HG03066 (cell line): Measurements from ENCODE around the gene CST5.
"Not testable (repeated sequence)": the region's sequence is repeated elsewhere in the genome, so short reads cannot be mapped to it uniquely, and the experiment has no call there.

Experiments used
- ATAC-seq: cut with Tn5 transposase; IDR thresholded peaks from one replicate; pipeline ENCODE4 v1.9.1; 2021; ENCODE audit warnings: low read depth; ENCODE audit not compliant: unreplicated experiment

The CST5 gene, protein sequence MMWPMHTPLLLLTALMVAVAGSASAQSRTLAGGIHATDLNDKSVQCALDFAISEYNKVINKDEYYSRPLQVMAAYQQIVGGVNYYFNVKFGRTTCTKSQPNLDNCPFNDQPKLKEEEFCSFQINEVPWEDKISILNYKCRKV

DNA sequence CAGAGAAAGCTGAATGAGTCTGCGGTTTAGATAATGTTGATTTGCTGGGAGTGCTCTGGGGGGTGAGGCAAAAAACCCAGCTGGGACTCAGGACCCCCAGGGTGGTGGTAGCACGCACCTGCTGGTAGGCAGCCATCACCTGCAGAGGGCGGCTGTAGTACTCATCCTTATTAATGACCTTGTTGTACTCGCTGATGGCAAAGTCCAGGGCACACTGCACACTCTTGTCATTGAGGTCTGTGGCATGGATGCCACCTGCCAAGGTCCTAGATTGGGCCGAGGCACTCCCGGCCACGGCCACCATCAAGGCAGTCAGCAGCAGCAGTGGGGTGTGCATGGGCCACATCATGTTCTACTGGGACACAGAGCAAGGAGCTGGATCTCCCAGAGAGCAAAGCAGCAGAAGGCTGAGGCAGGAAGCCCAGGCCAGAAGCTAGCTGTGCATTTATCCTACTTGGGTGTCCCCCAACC, at the start of gene CST5:
TSS of gene CST5 (minus strand) at position 421 of the 471 bp plus-strand sequence. CDS start at position 349, 72 bp downstream.
- no peak for ATAC-seq

DNA sequence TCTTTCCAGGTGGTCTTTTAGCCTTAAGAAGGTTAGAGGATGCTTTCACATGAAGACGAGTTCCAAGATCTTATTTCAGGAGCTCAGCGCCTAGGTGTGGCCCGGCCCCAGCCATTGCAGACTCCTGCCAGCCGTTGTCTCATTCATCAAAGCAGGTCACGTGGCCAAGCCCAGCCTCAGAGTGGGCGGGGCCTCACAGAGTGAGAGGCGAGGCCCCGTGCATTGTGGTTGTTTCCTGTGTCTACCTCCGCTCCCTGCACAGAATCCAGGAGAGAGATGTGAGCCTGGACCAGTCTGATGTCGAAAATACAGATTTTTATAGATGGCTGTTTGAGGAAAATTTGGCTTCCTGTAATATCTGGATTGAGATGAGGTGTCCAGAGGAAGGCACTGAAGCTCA, 49.2 kb upstream of the CST5 start:
- no peak for ATAC-seq

DNA sequence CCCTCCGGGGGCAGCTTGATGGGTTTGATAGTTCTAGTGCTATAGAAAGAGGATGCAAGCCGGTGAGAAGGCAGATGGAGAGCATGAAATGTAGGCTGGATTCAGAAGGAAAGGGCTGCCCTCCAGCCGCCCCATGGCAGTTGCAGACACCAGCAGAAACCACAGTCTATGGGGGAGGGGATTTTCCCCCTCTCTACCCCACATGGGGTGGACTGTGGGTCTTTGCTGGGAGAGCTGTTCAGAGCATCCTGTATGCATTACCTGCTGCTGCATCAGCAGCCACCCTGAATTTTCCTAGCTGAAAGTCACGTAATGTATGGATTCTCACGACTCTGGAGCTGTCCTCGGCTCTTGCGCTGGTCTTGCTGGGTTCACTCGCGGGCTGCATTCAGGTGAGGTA, 48.8 kb upstream of the CST5 start:
- ATAC-seq = no peak

DNA sequence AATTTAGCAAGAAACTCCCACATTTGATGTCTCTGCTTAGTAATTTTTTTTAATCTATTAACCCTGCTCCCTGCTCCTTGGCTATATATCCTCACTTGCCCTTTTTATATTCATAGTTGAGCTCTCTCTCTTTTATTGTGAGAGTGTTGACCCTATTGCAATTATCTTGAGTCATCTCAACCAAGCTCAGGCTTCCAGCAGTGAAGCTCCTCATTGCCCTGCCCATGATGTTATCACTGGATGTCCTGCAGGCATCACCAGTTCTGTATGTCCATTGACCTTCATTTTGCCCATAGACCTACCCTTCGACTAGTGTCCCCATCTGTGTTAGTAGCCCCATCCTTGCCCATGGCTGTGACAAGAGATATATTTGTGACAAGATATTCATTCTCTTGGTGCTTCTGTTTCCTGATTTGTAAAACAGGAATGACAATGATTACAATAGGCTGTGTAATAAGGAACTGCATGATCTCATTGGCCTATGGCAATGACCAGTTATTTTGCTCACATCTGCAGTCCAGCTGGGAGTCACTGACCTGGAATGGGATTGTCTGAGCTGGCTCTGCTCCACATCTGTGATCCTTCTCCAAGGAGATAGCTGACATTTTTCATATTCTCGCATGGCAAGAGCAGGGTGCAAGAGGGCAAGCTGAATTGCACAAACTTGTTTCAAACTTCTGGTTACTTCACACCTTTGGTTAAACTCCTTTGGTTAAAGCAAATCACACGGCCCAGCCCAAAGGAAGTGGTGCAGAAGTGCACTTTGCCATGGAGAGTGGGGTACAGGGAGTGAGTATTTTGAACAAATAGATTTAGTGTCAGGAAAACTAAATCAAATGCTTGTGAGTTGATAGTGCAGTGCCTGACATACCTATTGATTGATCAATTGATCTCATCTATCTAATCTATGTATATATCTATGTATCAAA, 47.7 kb upstream of the CST5 start:
- no peak for ATAC-seq

DNA sequence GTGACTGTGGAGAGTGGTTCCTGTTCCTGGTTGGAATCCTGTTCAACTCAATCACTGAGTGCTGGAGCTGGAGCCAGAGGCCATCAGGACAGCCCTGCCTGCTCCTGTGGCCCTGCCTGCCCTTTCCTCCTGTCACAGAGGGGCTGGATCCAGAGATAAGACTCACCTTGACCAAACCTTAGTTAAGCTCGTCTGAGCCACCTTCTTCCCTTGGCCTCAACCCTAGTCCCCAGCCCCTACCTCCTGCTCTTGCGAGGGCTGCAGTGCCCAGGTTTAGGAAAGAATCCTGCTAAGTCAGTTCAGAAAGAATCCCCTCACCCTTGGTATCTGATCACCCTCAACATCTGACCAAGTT, 47.0 kb upstream of the CST5 start:
- ATAC-seq = no peak

DNA sequence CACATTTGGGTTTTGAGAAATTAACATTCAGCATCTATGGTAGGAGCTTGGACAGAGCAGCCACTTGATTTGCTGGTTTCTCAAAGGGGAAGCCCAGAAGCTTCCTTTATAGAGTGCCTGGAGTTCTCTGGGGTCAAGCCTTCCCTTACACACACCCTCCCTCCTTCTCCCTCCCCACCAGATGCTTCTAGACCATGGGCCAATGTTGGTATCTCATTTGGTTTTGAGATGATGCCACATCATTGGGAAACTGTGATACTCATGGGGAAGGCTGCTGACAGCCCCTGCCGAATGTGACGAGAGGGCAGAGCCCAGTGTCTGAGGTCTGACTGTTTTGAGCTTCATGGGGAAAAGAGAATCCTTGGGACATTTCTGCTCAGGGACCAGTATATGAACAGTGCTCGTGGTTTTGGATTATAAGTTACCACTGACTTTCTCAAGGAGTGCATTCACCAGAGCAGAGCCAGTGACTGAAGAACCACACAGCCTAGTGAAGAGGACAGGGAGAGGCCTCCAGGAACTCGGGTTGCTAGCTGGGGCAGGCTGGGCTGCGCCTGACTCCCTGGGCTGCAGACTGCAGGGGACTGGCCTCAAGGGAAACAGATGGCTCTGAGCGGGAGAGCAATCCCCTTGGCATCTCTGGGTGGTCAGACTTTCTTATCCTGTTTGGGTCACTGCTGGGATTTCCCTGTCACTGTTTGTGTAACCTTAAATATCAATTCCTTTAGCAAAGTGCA, 46.4 kb upstream of the CST5 start:
- no peak for ATAC-seq

DNA sequence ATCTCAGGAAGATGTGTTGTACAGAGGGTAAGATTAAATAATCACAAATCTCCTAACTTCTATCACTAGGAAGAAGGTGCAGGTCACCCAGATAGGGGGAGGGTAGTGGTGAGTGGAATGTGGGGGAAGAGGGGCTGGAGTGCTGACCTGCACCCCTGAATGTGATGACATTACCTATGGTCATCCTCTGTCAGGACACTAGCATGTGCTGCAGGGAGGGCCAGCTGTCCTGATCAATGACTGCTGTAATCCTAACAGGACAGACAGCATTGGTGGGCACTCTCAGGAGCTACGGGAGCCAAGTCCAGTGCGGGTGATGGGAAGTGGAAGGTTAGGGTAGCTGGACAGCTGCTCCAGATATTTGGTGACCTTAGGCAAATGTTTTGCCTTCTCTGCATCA, 45.2 kb upstream of the CST5 start:
- ATAC-seq = no peak

DNA sequence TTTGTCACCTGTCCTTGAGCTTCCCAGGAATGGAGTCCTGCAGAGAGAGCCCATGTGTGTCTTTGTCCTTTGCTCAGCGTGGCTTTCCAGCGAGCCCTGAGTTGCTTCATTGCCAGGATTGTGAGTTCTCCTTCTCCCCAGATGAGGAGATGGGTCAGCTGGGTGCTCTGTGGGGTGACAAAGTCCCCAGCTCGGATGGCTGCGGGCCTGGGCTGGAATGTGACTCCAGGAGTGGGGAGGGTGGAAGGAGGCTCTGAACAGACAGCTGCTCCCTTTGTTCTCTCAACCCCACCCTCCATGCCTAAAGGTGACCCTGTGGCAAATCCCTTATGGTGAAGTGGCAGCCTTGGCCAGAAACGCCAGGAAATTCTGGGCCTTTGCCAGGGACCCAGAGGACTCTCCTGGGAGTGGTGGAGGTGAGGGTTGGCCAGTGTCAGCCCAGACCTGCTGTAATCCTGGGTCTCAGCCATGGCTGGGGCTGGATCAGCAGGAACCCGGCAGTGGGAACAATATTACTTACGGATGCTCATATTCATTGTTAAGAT, 44.4 kb upstream of the CST5 start:
- no peak for ATAC-seq

DNA sequence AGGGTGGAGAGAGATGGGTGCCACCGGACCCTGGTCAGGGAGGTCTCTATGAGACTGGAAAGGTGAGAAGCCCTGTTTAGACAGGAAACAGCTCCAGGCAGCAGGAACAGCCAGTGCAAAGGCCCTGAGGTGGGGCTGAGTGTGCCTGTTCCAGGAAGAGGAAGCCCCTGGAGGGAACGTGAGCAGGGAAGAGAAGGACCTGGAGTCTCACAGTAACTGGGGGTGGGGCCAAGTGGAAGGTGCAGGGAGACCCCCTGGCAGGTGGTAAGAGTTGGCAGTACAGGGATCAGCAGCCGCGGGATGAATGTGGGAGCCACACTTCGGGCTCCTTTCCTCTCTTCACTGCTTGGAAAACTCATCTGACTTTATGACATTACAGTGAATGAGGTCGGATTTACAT, 43.8 kb upstream of the CST5 start:
- no peak for ATAC-seq

DNA sequence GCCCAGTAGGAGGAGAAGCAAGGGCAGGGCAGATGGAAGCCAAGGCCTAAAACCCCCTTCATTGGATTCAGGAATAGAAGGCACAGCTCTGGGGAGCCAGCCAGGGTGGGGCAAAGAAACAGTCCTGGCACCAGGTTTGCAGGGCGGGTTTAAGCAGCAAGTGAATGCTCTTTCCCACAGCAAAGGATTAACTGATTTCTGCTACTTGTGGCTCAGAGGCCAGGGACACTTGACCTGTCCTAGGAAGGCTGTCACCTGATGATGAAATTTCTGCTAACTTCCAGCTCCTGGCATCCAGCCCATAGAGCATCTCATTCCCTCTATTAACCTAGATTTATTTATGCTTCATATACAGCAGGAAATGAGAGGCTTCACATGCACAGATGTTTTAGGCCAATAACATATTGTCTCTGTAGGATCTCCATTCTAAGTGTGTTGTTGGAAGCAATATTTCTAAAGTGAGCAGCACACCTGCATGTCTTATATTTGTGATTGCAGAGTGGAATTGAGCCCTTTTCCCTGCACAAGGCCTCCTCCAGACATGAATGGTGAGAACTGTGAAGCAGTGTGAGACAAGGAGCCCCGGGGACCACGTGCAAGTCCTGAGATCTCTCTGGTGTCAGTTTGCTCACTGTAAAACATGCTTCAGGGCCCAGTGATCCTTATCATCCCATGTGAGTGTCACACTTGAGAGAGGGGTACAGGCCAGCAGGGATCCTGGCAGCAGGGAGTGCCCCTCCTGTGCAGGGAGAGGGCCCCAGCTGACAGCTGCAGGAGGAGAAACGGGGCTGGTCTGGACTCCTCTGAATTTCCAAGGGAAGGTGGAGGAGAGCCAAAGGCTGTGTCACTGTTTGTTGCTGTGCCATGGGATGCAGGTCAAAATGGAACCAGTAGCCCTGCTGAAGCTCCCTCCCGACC, 41.1 kb upstream of the CST5 start:
- ATAC-seq = no peak

DNA sequence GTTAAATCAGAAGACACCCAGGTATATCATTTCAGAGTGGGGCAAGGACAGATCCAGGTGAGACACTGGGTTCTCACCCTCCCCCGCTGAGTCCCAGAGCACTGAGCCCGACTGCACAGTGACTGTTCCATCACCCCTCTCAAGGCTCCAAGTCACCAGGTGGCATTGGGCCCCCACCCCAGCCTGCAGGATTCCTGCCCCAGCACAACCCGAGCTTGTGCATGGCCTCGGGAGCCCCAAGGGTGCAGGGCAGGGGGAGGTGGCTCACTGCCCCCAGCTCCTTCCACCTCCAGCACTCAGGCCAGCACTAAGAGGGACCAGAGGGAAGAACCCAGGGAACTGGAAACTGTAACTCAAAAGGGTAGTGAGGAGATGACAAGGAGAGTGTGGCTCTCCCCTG, 39.3 kb upstream of the CST5 start:
- no peak for ATAC-seq

DNA sequence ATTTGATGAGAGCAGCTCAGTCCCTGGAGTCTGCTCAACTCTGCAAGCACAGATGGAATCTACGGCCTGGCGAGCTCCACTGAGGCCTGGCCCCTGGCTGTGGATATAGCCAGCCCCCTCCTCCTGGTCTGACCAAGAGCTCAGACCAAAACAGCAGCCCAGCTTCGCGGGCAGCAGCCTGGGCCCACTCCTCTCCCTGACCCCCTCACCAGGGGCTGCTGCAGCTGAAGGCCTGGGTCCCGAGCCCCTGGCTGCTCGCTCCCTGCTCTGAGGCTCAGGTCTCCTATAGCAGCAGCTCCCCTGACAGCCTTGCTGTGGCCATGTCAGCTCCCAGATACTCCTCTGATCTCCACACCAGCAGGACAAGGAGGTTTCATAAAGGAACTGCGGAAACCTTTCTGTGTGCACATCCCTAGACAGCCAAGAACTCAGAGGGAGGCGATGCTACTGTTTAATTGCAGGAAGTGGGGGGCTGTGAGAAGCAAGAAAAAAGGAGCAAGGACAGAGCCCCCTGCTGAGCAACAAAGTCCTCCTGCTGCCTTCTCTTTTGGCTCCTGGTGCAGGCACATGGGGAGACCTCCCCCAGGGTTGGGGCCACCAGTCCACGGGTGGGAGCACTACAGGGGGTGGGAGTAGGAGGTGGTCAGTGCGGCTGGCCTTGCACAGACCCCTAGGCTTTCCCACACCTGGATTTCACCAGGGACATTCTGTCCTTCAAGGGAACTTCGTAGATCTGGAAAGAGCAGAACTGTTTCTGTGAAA, 38.7 kb upstream of the CST5 start:
- no peak for ATAC-seq

DNA sequence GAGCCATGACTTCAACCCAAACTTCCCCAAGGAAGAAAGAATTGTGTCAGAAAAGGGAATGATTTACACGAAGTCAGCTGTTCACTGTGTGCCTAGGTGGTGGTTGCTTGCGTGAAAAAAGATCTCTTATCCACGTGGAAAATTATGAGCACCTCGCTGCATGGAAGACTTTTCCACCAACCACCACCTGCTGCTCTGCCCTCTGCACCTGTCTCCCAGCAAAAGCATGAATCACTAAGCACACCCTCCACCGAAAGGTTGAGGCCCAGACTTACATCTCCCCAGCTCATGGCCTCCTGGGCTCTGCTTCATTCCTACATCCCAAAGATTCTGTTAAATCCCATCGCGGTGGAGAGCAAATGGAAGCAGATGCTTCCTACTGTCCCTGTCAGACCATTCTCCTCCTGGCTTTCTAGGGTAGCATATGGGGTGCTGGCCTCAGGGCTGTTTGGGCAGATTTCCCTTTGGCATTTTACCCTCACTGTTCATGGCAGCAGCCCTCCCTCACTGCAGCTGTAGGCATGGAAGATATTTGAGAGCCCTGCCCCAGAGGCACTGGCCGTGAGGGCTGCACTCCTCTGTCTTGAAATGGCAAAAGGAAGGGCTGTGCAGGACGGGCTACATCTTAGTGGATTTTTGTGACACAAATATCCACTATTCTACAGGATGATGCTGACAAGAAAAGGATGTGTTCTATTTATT, 37.6 kb upstream of the CST5 start:
- ATAC-seq = no peak

DNA sequence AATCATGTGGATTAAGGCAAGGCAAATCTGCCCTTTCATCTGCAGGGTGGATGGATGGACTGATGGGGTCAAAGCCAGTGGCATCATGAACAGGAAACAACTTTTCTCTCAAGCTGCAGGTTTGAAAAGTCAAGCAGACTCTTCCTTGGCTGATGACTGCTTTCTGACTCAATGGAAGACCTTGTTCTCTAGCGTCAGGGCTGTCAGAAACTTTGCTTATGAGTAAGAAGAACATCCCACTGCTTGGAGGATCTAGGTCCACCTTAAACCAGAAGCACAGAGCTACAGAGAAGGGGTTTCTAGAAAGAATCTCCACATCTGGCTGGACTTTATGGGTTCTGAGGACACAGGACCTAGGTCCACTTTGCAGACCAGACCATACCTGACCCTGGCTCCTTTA, 36.3 kb upstream of the CST5 start:
- ATAC-seq = no peak

DNA sequence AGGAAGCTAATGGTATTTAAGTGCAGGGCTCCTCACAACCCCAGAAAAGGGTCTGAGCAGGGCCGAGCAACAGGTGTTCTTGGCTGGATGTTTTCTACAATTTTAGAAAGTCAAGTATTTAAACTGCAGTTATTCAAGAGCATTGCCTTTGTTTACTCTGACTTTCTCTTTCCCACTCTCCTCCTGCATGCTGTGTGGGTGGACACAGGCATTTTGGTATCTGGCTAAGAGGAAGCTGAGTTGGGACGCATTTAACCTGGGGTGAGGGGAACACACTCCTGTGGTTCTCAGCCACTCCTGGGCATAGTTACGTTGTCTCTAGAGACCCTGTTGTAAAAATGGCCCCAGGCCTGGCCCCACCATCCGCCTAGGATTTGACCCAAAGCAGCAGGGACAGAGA, 34.9 kb upstream of the CST5 start:
- ATAC-seq = not testable (repeated sequence)

DNA sequence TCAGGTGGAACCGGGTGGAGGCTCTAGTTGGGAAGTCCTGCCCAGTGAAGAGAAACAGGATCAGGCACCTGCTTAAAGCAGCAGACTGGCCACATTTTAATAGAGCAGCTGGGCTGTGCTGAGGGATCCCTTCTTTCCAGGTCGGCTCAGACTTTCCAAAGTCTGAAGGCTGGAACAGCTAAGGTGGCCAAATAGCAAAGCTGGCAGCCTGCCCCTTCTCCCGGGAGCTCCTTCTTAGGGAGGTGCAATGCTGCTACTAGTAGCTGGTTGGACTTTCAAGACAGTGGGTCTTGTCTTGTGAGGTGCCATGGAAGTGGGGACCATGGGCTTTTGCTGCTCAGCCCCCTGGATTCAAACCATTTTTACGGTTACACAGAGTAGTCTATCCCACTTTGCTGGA, 30.7 kb upstream of the CST5 start:
- ATAC-seq = no peak

DNA sequence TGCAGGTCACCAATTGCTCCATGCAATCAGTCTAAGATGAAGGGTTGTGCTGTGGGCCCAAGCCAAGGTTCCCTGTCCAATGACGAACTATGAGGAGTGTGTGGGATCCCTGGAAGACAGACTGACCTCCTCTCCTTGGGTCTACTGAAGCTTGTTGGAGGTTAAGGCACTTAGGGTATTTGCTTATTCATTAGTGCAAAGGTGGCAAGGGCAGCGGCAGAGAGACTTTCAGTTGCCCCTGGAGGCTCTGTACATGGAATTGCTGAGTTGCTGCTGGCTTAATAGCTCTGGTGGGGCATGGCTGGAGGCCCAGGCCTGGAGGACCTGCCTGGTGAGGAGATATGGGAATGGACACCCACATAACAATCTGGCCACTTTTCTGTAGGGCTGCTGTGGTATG, 29.8 kb upstream of the CST5 start:
- no peak for ATAC-seq

DNA sequence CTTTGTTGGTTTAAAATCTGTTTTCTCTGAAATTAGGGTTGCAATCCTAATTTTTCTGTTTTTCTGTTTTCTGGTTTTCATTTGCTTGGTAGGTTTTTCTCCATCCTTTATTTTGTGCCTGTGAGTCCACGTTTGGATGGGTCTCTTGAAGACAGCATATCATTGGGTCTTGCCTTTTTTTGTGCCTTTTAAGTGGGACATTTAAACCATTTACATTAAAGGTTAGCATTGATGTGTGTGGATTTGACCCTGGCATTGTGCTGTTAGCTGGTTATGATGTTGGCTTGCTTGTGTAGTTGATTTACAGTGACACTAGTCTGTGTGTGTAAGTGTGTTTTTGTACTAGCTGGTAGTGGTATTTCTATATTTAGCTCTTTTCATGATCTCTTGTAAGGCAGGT, 28.0 kb upstream of the CST5 start:
- no peak for ATAC-seq

DNA sequence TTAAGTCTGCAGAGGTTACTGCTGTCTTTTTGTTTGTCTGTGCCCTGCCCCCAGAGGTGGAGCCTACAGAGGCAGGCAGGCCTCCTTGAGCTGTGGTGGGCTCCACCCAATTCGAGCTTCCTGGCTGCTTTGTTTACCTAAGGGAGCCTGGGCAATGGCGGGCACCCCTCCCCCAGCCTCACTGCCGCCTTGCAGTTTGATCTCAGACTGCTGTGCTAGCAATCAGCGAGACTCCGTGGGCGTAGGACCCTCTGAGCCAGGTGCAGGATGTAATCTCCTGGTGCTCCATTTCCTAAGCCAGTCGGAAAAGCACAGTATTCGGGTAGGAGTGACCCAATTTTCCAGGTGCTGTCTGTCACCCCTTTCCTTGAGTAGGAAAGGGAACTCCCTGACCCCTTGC, 22.8 kb upstream of the CST5 start:
- ATAC-seq = not testable (repeated sequence)
